Measurements from ENCODE around the gene GLRA2. TPM values are rescaled to one million over a fixed set of nuclear protein-coding genes. Genes with fewer than 3 reads are reported as not detected.

GLRA2 gene
- total RNA-seq, 1 donor from 2014 or later: not detected

DNA sequence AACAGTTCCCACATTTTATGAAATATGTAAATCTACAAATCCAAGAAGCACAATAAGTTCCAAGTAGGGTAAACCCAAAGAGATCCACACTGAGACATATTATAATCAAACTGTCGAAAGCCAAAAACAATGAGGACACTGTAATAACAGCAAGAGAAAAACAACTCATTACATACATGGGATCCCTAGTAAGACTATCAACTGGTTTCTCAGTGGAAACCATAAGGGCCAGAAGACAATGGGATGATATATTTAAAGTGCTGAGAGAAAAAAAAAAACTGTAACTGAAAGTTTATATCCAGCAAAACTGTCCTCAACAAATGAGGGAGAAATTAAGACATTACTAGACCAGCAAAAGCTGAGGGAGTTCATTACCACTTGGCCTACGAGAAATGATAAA lies 34.7 kb downstream of the GLRA2 start:
- H3K9me3 ChIP-seq: no peaks in the 10 kb centered on the region
- H3K27me3 ChIP-seq: no peaks in the 10 kb centered on the region
- no peak overlapping the region for H3K27ac ChIP-seq
- DNase-seq (ENCODE audit: extremely low spot score in 2 of 2): no peak
- TF ChIP-seq, protein P1, sequence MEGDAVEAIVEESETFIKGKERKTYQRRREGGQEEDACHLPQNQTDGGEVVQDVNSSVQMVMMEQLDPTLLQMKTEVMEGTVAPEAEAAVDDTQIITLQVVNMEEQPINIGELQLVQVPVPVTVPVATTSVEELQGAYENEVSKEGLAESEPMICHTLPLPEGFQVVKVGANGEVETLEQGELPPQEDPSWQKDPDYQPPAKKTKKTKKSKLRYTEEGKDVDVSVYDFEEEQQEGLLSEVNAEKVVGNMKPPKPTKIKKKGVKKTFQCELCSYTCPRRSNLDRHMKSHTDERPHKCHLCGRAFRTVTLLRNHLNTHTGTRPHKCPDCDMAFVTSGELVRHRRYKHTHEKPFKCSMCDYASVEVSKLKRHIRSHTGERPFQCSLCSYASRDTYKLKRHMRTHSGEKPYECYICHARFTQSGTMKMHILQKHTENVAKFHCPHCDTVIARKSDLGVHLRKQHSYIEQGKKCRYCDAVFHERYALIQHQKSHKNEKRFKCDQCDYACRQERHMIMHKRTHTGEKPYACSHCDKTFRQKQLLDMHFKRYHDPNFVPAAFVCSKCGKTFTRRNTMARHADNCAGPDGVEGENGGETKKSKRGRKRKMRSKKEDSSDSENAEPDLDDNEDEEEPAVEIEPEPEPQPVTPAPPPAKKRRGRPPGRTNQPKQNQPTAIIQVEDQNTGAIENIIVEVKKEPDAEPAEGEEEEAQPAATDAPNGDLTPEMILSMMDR (IDR thresholded peaks at IDR 0.05): no peak
- TF ChIP-seq POLR2A (IDR thresholded peaks at IDR 0.05) (no peak), POLR2AphosphoS5 (IDR thresholded peaks at IDR 0.05; ENCODE audit: insufficient read depth in 1 of 2, low read depth in 1 of 2) (no peak)
- H3K4me3 ChIP-seq: no peak overlapping the region
- H3K36me3 ChIP-seq: no peaks in the 10 kb centered on the region
- intact Hi-C loops (cut with DNase I): no loop called here
- H3K4me1 ChIP-seq: no peaks in the 10 kb centered on the region

DNA sequence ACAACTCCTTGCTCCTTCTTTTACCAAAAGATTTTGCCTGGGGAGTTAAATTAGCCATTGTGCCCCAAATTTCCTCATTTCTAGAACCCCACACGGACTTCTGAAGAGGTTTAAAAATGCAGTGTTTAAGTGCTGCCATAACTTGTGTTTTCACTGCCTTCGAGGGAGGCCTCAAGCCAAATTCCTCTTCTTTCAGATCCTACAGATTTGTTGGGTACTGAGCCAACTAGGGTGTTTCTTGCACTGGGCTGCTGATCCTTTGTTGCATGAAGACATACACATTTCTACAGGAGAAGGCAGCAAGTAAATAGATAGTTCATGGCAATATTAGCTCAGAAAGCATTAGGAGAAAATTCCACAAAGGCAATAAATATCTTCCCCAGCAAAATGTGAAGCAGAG lies 43.8 kb downstream of the GLRA2 start:
- no peak for DNase-seq (ENCODE audit: extremely low spot score in 2 of 2)
- H3K27ac ChIP-seq: no peak overlapping the region
- no peaks in the 10 kb centered on the region for H3K4me1 ChIP-seq
- intact Hi-C loops (cut with DNase I): no loop called here
- H3K9me3 ChIP-seq: no peaks in the 10 kb centered on the region
- H3K36me3 ChIP-seq: no peaks in the 10 kb centered on the region
- H3K27me3 ChIP-seq: no peaks in the 10 kb centered on the region
- TF ChIP-seq, protein P1 (IDR thresholded peaks at IDR 0.05): no peak
- TF ChIP-seq POLR2A (IDR thresholded peaks at IDR 0.05): no peak
- TF ChIP-seq POLR2AphosphoS5 (IDR thresholded peaks at IDR 0.05; ENCODE audit: insufficient read depth in 1 of 2, low read depth in 1 of 2): no peak
- no peak overlapping the region for H3K4me3 ChIP-seq

DNA sequence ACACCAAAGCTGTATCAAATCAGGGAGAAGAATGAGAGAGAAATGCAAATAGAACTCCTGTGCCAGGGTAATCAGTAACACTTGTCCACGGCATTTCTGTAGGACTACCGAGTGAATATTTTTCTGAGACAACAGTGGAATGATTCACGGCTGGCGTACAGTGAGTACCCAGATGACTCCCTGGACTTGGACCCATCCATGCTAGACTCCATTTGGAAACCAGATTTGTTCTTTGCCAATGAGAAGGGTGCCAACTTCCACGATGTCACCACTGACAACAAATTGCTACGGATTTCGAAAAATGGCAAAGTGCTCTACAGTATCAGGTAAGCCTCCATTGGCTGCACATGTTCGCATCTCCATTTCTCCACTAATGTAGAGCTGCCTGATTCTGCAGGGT lies 51.7 kb downstream of the GLRA2 start:
- intact Hi-C loops (cut with DNase I): no loop called here

DNA sequence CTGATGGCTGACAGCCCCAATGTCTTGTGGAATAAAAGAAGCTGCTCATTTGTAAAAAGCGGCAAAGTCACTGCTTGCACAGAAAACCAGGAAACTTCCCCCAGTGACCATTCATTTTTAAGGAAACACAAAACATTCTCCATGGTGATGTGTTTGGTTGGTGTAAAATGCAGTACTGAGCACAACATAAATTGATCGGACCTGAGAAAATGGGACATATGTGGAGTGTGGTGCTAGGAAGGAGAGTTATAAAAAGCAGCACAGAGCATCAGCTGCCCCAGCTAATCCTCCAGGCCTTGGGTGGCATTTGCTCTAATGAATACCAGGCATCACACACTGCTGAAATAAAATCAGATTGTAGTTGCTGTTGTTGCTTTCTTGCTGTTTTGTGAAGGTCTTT lies 55.2 kb downstream of the GLRA2 start:
- DNase-seq (ENCODE audit: extremely low spot score in 2 of 2): no peak
- TF ChIP-seq POLR2AphosphoS5 (IDR thresholded peaks at IDR 0.05; ENCODE audit: insufficient read depth in 1 of 2, low read depth in 1 of 2) (no peak), POLR2A (IDR thresholded peaks at IDR 0.05) (no peak)
- TF ChIP-seq, protein P1 (IDR thresholded peaks at IDR 0.05): no peak
- no peaks in the 10 kb centered on the region for H3K9me3 ChIP-seq
- H3K4me1 ChIP-seq: no peaks in the 10 kb centered on the region
- H3K36me3 ChIP-seq: no peaks in the 10 kb centered on the region
- H3K27me3 ChIP-seq: no peaks in the 10 kb centered on the region
- H3K4me3 ChIP-seq: no peak overlapping the region
- no peak overlapping the region for H3K27ac ChIP-seq
- intact Hi-C loops (cut with DNase I): no loop called here

More for the DNA sequence above, 51.7 kb downstream of the GLRA2 start:
- Histone ChIP-seq H3K36me3 (no peaks in the 10 kb centered on the region), H3K4me1 (no peaks in the 10 kb centered on the region), H3K27ac (no peak overlapping the region), H3K27me3 (no peaks in the 10 kb centered on the region), H3K9me3 (no peaks in the 10 kb centered on the region), H3K4me3 (no peak overlapping the region)
- TF ChIP-seq POLR2AphosphoS5 (IDR thresholded peaks at IDR 0.05; ENCODE audit: insufficient read depth in 1 of 2, low read depth in 1 of 2): no peak
- TF ChIP-seq, protein P1 (IDR thresholded peaks at IDR 0.05): no peak
- no peak for TF ChIP-seq POLR2A (IDR thresholded peaks at IDR 0.05)
- no peak for DNase-seq (ENCODE audit: extremely low spot score in 2 of 2)

DNA sequence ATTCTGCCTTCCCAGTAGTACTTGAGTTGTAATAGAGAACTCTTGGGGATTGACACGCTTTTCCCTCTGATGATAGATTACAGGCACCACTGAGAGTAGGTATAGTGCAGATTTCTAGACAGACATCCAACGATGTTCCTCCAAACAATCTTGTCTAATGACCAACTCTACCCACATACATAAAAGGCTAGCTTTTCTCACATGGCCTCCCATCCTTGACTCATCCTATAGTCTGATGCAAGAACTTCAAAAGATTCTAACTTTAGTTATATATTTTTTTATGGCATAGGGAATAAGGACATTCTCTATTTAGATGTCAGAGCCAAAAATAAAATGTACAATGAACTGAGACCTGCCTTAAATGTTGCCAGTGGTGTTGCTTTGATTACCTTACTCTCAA lies 60.9 kb downstream of the GLRA2 start:
- Histone ChIP-seq H3K4me1 (no peaks in the 10 kb centered on the region), H3K36me3 (no peaks in the 10 kb centered on the region), H3K27me3 (no peaks in the 10 kb centered on the region), H3K4me3 (no peak overlapping the region), H3K9me3 (no peaks in the 10 kb centered on the region), H3K27ac (no peak overlapping the region)
- no peak for DNase-seq (ENCODE audit: extremely low spot score in 2 of 2)
- no peak for TF ChIP-seq POLR2AphosphoS5 (IDR thresholded peaks at IDR 0.05; ENCODE audit: insufficient read depth in 1 of 2, low read depth in 1 of 2)
- no peak for TF ChIP-seq POLR2A (IDR thresholded peaks at IDR 0.05)
- TF ChIP-seq, protein P1 (IDR thresholded peaks at IDR 0.05): no peak
- intact Hi-C loops (cut with DNase I): no loop called here

Measured in vagina (tissue), 2 donors.